ENCODE data around the gene CD6. TPM values are rescaled to one million over a fixed set of nuclear protein-coding genes. Genes with fewer than 3 reads are reported as not detected.

The CD6 gene
- total RNA-seq, 2 donors from 2014 or later: 0.51 to 1.2 TPM

- H3K9me3 ChIP-seq: no peaks in the 10 kb centered on the region
- DNase-seq (ENCODE audit: low spot score): no peak
- WGBS: 93% methylated on average over 10 of the region's 10 CpGs
- no peaks in the 10 kb centered on the region for H3K27me3 ChIP-seq (replicated peaks; ENCODE audit: insufficient read depth)
- H3K36me3 ChIP-seq: no peaks in the 10 kb centered on the region
- H3K27ac ChIP-seq: no peak overlapping the region
- no peaks in the 10 kb centered on the region for H3K4me1 ChIP-seq (replicated peaks)
- no peak overlapping the region for H3K4me3 ChIP-seq
- TF ChIP-seq, protein P1, sequence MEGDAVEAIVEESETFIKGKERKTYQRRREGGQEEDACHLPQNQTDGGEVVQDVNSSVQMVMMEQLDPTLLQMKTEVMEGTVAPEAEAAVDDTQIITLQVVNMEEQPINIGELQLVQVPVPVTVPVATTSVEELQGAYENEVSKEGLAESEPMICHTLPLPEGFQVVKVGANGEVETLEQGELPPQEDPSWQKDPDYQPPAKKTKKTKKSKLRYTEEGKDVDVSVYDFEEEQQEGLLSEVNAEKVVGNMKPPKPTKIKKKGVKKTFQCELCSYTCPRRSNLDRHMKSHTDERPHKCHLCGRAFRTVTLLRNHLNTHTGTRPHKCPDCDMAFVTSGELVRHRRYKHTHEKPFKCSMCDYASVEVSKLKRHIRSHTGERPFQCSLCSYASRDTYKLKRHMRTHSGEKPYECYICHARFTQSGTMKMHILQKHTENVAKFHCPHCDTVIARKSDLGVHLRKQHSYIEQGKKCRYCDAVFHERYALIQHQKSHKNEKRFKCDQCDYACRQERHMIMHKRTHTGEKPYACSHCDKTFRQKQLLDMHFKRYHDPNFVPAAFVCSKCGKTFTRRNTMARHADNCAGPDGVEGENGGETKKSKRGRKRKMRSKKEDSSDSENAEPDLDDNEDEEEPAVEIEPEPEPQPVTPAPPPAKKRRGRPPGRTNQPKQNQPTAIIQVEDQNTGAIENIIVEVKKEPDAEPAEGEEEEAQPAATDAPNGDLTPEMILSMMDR (IDR thresholded peaks at IDR 0.05): no peak
- TF ChIP-seq POLR2AphosphoS5 (IDR thresholded peaks at IDR 0.05) (no peak), POLR2A (IDR thresholded peaks at IDR 0.05) (no peak)
- intact Hi-C loops (cut with DNase I): no loop called here
Measured at GRCh38 chr11:61020551-61021235, 49.2 kb downstream of the CD6 start.

DNA sequence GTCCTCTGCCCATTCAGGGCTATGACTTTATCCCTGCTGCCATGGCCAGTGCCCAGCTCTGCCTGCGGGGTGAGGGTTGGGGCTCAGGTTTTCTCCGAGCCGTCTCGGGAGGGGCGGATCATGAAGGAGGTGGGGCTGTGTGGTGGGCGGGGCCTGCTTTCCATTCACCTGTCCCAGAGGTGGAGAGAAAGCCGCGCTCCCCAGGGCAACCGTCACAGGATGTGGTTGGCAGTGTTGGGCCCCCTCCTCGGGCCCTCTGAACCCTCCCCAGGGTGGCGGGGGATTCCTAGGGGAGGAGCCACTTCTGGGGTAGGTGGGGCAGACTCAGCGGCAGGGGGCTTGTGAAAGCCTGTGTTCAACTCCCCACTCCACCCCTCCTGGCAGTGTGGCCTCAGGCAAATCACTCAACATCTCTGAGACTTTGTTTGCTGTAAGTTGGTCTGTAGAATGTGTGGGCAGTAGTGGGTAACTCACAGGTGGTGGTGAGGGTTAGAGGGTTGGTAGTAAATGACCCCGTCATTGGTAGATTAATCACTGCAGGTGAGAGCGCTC is 50.3 kb downstream of the CD6 start:
- WGBS: 18% methylated on average over 9 of the region's 14 CpGs
- no peak overlapping the region for H3K27ac ChIP-seq
- H3K36me3 ChIP-seq: no peaks in the 10 kb centered on the region
- no peaks in the 10 kb centered on the region for H3K9me3 ChIP-seq
- no peaks in the 10 kb centered on the region for H3K27me3 ChIP-seq (replicated peaks; ENCODE audit: insufficient read depth)
- peak; percentile 32 for DNase-seq (ENCODE audit: low spot score)
- intact Hi-C loops (cut with DNase I): no loop called here
- no peaks in the 10 kb centered on the region for H3K4me1 ChIP-seq (replicated peaks)
- TF ChIP-seq POLR2A (IDR thresholded peaks at IDR 0.05): no peak
- no peak overlapping the region for H3K4me3 ChIP-seq

DNA sequence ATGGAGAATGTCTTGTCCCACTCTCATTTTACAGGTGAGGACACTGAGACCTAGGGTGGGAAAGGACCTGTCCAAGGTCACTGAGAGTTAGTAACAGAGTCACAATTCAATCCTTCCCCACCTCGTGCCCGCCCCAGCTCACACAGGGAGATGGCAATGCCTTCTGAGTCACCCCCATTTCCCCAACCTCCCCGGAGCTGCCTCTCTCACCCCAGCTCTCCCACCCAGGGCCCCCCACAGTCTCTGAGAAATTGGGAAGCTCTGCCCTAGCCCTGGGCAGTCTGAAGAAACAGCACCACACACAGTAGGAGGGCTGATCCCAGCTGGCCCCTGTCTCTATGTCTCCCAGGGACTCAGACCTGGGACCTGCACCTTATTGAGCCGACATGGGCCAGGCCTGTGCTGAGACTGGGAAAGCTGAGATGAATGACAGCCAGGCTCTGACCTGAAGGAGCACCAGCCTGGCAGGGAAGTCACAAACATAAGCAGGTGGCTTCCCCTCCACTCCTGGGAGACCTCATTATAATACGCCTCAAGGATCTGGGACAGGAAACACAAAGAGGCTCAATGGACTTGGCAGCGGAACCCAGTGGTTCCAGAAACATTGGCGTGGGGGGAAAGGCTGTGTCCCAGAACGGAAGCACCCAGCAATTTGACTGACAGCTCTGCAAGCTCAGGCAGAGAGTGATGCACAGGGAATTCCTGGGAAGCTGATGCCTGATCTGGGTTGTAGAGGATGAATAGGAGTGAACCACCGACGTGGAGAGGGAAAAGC is 51.0 kb downstream of the CD6 start:
- intact Hi-C loops (cut with DNase I): no loop called here
- H3K27me3 ChIP-seq (replicated peaks; ENCODE audit: insufficient read depth): no peaks in the 10 kb centered on the region

GRCh38 chr11:61023086-61023965 is 51.8 kb downstream of the CD6 start:
- Histone ChIP-seq H3K4me1 (replicated peaks) (no peaks in the 10 kb centered on the region), H3K36me3 (no peaks in the 10 kb centered on the region), H3K9me3 (no peaks in the 10 kb centered on the region), H3K27ac (no peak overlapping the region), H3K27me3 (replicated peaks; ENCODE audit: insufficient read depth) (no peaks in the 10 kb centered on the region), H3K4me3 (no peak overlapping the region)
- TF ChIP-seq POLR2AphosphoS5 (IDR thresholded peaks at IDR 0.05): no peak
- TF ChIP-seq, protein P1 (IDR thresholded peaks at IDR 0.05): no peak
- no peak for TF ChIP-seq POLR2A (IDR thresholded peaks at IDR 0.05)
- 62% methylated on average over 18 of the region's 18 CpGs for WGBS
- DNase-seq (ENCODE audit: low spot score): no peak
- intact Hi-C loops (cut with DNase I): no loop called here

More for the DNA sequence above, 51.0 kb downstream of the CD6 start:
- Histone ChIP-seq H3K4me1 (replicated peaks) (no peaks in the 10 kb centered on the region), H3K36me3 (no peaks in the 10 kb centered on the region), H3K27ac (no peak overlapping the region), H3K4me3 (no peak overlapping the region), H3K9me3 (no peaks in the 10 kb centered on the region)
- DNase-seq (ENCODE audit: low spot score): no peak
- TF ChIP-seq, protein P1 (IDR thresholded peaks at IDR 0.05): no peak
- TF ChIP-seq POLR2AphosphoS5 (IDR thresholded peaks at IDR 0.05) (no peak), POLR2A (IDR thresholded peaks at IDR 0.05) (no peak)
- 63% methylated on average over 10 of the region's 10 CpGs for WGBS

- TF ChIP-seq, protein P1 (IDR thresholded peaks at IDR 0.05): no peak
- no peak for TF ChIP-seq POLR2AphosphoS5 (IDR thresholded peaks at IDR 0.05)
- Histone ChIP-seq H3K9me3 (no peaks in the 10 kb centered on the region), H3K36me3 (no peaks in the 10 kb centered on the region), H3K4me1 (replicated peaks) (no peaks in the 10 kb centered on the region), H3K27ac (no peak overlapping the region), H3K27me3 (replicated peaks; ENCODE audit: insufficient read depth) (no peaks in the 10 kb centered on the region), H3K4me3 (no peak overlapping the region)
- no peak for DNase-seq (ENCODE audit: low spot score)
- WGBS: 16% methylated on average over 5 of the region's 5 CpGs
- intact Hi-C loops (cut with DNase I): no loop called here
Measured at GRCh38 chr11:61023966-61024295, 52.5 kb downstream of the CD6 start.

Data from prostate gland (tissue), 2 donors.